ENCODE results near the gene SEC14L5.

DNA sequence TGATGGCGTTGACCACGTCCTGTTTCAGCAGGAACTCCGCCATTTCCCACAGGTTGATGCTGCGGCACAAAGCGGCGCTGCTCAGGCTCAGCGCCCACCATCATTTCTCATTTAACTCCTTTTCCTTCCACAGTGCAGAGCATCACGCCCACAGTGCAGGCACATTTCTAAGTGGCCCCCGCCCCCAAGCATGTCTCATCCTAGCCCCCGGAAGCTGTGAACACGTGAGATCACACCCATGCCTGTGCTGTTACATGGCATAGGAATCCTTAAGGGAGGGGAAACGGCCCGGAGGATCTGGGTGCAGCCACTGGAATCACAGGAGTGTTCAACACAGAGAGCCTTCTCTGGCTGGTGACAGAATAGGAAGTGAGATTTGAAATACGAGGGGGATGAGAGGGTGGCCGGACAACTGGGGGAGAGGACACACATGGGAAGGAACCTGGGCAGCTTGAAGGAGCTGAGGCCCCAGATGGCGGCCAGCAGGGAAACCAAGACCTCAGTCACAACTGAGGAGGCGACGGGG, 70.9 kb downstream of the SEC14L5 start:
- no peak for TF ChIP-seq POLR2A (IDR thresholded peaks at IDR 0.05; ENCODE audit: low read length)
- no peak for TF ChIP-seq GATA1 (IDR thresholded peaks at IDR 0.05; ENCODE audit: low read depth, low read length)
